ENCODE data around the gene ZNF883. TPM values are rescaled to one million over a fixed set of nuclear protein-coding genes. Genes with fewer than 3 reads are reported as not detected.

Gene ZNF883
- total and polyA plus RNA-seq, 2 donors, result 1.6 to 2.0 TPM

DNA sequence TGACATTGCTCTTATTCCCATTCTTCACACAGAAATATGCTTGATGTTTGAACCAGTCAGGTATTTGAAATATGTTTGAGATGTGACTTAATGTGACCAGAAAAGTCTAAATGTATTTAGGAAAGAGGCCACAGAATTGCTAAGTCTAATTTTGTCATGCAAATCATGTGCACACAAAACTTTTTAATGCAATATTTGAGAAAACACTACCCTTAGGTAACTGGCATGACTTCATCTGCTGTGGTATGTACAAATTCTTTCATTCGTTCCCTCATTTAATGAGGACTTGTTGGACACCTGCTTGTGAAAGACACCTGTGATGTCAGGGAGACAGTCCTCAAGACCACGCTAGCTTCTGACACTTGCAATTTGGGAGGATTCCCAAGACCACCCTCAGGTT, 100.3 kb downstream of the ZNF883 start:
- Histone ChIP-seq H3K4me1 (ENCODE audit: control insufficient read depth in 2 of 2, insufficient read depth in 2 of 2, low read length in 2 of 2) (no peaks in the 10 kb centered on the region), H3K27ac (ENCODE audit: low read depth in 1 of 2, low read length in 1 of 2) (no peak overlapping the region), H3K4me3 (ENCODE audit: low read length in 2 of 2) (no peak overlapping the region), H3K36me3 (ENCODE audit: control insufficient read depth in 2 of 2, insufficient read depth in 2 of 2, low read length in 1 of 2) (no peaks in the 10 kb centered on the region), H3K27me3 (ENCODE audit: control insufficient read depth in 2 of 2, insufficient read depth in 1 of 2, low read length in 1 of 2) (no peaks in the 10 kb centered on the region), H3K9me3 (ENCODE audit: control insufficient read depth in 2 of 2, insufficient read depth in 1 of 2, low read length in 1 of 2) (peaks cover 0 to 1% of the 10 kb centered on the region in 2 donors)
- no peak for DNase-seq (ENCODE audit: low read depth in 6 of 9, low spot score in 9 of 9)
- WGBS, result 63% methylated on average over 2 of the region's 2 CpGs

Other genes starting within 250 kb of the ZNF883 start
- gene SLC46A2, start 121.3 kb downstream of the ZNF883 start, total RNA-seq, result 24.6 TPM
- gene SLC46A2, start 121.3 kb downstream of the ZNF883 start, polyA plus RNA-seq, result 0.98 TPM
- 2.5 TPM for gene ZFP37, start 44.5 kb upstream of the ZNF883 start, total RNA-seq
- 2.4 TPM for gene ZFP37, start 44.5 kb upstream of the ZNF883 start, polyA plus RNA-seq
- gene SLC31A2, start 138.8 kb upstream of the ZNF883 start, total RNA-seq, result 11.8 TPM
- gene SLC31A2, start 138.8 kb upstream of the ZNF883 start, polyA plus RNA-seq, result 20.7 TPM
- 19.3 TPM for gene FKBP15, start 209.1 kb upstream of the ZNF883 start, total RNA-seq
- gene FKBP15, start 209.1 kb upstream of the ZNF883 start, polyA plus RNA-seq, result 14.8 TPM
- gene SLC31A1, start 209.4 kb upstream of the ZNF883 start, total RNA-seq, result 5.4 TPM
- gene SLC31A1, start 209.4 kb upstream of the ZNF883 start, polyA plus RNA-seq, result 6.4 TPM

Measured in thymus (tissue), 11 donors.